ENCODE measurements around the gene PRR7. TPM values are rescaled to one million over a fixed set of nuclear protein-coding genes. Genes with fewer than 3 reads are reported as not detected.

PRR7 gene
- polyA plus RNA-seq, 1 donor from 2014 or later = 46.6 TPM

DNA sequence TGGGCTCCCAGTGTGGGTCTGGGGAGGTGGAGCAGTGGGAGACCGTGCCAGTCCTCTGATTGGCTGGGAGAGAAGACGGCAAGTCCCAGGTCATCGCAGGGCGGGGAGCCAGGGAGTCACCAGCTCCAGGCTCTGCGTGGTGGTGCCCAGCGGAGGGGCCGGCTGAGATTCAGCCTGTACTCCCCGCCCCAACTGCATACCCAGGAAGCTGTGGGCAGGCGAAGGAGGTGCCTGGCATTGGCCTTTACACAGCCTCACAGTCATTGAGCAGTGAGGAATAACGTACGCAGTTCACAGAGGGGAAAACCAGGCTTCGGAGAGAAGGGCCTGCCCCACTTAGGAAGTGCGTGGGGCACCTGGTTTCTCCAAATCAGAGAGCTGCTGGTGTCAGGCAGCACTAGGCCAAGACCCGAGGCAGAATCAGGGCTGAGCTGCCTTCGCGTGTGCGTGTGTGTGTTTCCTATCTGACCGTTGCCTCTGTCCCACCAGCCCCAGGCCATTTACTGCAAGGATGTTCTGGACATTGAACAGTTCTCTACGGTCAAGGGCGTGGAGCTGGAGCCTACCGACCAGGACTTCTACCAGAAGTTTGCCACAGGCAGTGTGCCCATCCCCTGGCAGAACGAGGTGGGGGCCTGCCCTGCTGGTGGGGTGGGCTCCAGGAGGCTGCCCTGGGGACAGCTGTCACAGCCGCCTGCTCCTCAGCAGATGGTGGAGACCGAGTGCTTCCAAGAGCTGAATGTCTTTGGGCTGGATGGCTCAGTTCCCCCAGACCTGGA, 6.2 kb upstream of the PRR7 start:
- Histone ChIP-seq H3K27me3 (ENCODE audit: insufficient read depth, low read depth, low read length) (no peaks in the 10 kb centered on the region), H3K27ac (ENCODE audit: low read length) (no peak overlapping the region), H3K4me3 (ENCODE audit: low read length) (no peak overlapping the region), H3K9ac (ENCODE audit: low read length) (no peak overlapping the region), H3K4me2 (ENCODE audit: low read length) (no peak overlapping the region), H2AFZ (ENCODE audit: low read depth, low read length) (no peak overlapping the region), H3K79me2 (replicated peaks; ENCODE audit: insufficient read depth, low read length) (no peaks in the 10 kb centered on the region), H3K36me3 (ENCODE audit: insufficient read depth, low read length) (no peaks in the 10 kb centered on the region), H3K9me3 (ENCODE audit: low read length) (no peaks in the 10 kb centered on the region), H4K20me1 (ENCODE audit: insufficient read depth) (no peaks in the 10 kb centered on the region), H3K9me2 (ENCODE audit: insufficient read depth, low read length) (no peaks in the 10 kb centered on the region), H3F3A (ENCODE audit: insufficient read depth, low read length, poor library complexity, severe bottlenecking) (no peaks in the 10 kb centered on the region)
- TF ChIP-seq, protein P1, sequence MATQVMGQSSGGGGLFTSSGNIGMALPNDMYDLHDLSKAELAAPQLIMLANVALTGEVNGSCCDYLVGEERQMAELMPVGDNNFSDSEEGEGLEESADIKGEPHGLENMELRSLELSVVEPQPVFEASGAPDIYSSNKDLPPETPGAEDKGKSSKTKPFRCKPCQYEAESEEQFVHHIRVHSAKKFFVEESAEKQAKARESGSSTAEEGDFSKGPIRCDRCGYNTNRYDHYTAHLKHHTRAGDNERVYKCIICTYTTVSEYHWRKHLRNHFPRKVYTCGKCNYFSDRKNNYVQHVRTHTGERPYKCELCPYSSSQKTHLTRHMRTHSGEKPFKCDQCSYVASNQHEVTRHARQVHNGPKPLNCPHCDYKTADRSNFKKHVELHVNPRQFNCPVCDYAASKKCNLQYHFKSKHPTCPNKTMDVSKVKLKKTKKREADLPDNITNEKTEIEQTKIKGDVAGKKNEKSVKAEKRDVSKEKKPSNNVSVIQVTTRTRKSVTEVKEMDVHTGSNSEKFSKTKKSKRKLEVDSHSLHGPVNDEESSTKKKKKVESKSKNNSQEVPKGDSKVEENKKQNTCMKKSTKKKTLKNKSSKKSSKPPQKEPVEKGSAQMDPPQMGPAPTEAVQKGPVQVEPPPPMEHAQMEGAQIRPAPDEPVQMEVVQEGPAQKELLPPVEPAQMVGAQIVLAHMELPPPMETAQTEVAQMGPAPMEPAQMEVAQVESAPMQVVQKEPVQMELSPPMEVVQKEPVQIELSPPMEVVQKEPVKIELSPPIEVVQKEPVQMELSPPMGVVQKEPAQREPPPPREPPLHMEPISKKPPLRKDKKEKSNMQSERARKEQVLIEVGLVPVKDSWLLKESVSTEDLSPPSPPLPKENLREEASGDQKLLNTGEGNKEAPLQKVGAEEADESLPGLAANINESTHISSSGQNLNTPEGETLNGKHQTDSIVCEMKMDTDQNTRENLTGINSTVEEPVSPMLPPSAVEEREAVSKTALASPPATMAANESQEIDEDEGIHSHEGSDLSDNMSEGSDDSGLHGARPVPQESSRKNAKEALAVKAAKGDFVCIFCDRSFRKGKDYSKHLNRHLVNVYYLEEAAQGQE (IDR thresholded peaks at IDR 0.05; ENCODE audit: borderline replicate concordance) = no peak
- TF ChIP-seq SMC3 (conservative IDR thresholded peaks at IDR 0.05; ENCODE audit: poor library complexity) = no peak
- TF ChIP-seq EZH2 (IDR thresholded peaks at IDR 0.05; ENCODE audit: borderline replicate concordance, insufficient read depth, low read length, poor library complexity, severe bottlenecking) = no peak
- TF ChIP-seq EP300 (conservative IDR thresholded peaks at IDR 0.05; ENCODE audit: poor library complexity, severe bottlenecking) = no peak
- no peak for TF ChIP-seq TAF1 (IDR thresholded peaks at IDR 0.05; ENCODE audit: low read depth)
- TF ChIP-seq RAD21 (conservative IDR thresholded peaks at IDR 0.05) = no peak
- no peak for TF ChIP-seq POLR2AphosphoS5 (IDR thresholded peaks at IDR 0.05)
- no peak for TF ChIP-seq MXI1 (conservative IDR thresholded peaks at IDR 0.05; ENCODE audit: poor library complexity, severe bottlenecking)
- TF ChIP-seq, protein P2, sequence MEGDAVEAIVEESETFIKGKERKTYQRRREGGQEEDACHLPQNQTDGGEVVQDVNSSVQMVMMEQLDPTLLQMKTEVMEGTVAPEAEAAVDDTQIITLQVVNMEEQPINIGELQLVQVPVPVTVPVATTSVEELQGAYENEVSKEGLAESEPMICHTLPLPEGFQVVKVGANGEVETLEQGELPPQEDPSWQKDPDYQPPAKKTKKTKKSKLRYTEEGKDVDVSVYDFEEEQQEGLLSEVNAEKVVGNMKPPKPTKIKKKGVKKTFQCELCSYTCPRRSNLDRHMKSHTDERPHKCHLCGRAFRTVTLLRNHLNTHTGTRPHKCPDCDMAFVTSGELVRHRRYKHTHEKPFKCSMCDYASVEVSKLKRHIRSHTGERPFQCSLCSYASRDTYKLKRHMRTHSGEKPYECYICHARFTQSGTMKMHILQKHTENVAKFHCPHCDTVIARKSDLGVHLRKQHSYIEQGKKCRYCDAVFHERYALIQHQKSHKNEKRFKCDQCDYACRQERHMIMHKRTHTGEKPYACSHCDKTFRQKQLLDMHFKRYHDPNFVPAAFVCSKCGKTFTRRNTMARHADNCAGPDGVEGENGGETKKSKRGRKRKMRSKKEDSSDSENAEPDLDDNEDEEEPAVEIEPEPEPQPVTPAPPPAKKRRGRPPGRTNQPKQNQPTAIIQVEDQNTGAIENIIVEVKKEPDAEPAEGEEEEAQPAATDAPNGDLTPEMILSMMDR (IDR thresholded peaks at IDR 0.05; ENCODE audit: poor library complexity, severe bottlenecking) = no peak

DNA sequence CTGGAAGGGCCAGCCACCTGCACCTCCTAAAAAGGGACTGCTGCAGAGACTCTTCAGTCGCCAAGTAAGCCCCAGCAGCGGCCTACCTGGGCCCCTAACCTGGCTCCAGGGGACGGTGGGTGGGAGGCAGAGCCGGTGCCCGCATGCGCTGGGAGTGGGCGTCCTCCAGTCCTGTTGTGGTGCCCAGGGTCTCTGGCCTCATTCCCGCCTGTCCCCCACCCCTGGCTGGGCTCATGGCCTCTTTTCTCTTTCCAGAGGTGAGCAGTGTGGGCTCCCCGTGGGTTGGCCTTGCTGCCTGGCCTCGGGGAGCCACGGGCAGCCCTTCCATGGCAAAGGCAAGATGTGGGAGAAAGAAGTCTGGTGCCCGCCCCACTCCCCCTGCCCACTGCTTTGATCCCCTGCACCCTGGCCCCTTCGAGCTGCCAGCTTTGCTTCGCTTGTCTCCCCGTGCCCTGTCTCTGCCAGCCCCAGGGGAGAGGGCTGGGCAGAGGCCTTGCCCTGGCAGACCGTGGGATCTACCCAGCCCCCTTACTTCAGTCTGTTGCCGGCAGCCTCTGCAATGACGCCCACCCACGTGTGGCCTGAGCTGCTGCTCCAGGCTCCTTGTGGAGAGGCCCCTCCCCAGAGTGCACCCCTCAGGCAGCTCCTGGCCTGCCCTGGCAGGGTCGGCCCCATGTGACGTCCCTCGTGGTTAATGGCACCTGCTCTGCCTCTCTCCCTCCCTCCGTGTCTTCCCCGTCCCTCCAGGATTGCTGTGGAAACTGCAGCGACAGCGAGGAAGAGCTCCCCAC, 5.4 kb upstream of the PRR7 start:
- H3K9ac ChIP-seq (ENCODE audit: low read length) = no peak overlapping the region
- no peaks in the 10 kb centered on the region for H3K27me3 ChIP-seq (ENCODE audit: insufficient read depth, low read depth, low read length)
- peaks cover 7% of the 10 kb centered on the region for H3K79me2 ChIP-seq (replicated peaks; ENCODE audit: insufficient read depth, low read length)
- H3K36me3 ChIP-seq (ENCODE audit: insufficient read depth, low read length) = no peaks in the 10 kb centered on the region
- H3K9me2 ChIP-seq (ENCODE audit: insufficient read depth, low read length) = no peaks in the 10 kb centered on the region
- TF ChIP-seq EP300 (conservative IDR thresholded peaks at IDR 0.05; ENCODE audit: poor library complexity, severe bottlenecking) (no peak), SMC3 (conservative IDR thresholded peaks at IDR 0.05; ENCODE audit: poor library complexity) (no peak), EZH2 (IDR thresholded peaks at IDR 0.05; ENCODE audit: borderline replicate concordance, insufficient read depth, low read length, poor library complexity, severe bottlenecking) (no peak), POLR2AphosphoS5 (IDR thresholded peaks at IDR 0.05) (no peak), TAF1 (IDR thresholded peaks at IDR 0.05; ENCODE audit: low read depth) (no peak), MXI1 (conservative IDR thresholded peaks at IDR 0.05; ENCODE audit: poor library complexity, severe bottlenecking) (no peak), RAD21 (conservative IDR thresholded peaks at IDR 0.05) (no peak)
- TF ChIP-seq, protein P2 (IDR thresholded peaks at IDR 0.05; ENCODE audit: poor library complexity, severe bottlenecking) = no peak
- TF ChIP-seq, protein P1 (IDR thresholded peaks at IDR 0.05; ENCODE audit: borderline replicate concordance) = no peak
- H3K9me3 ChIP-seq (ENCODE audit: low read length) = no peaks in the 10 kb centered on the region
- H3K4me2 ChIP-seq (ENCODE audit: low read length) = no peak overlapping the region
- H3F3A ChIP-seq (ENCODE audit: insufficient read depth, low read length, poor library complexity, severe bottlenecking) = no peaks in the 10 kb centered on the region
- no peaks in the 10 kb centered on the region for H4K20me1 ChIP-seq (ENCODE audit: insufficient read depth)
- no peak overlapping the region for H3K27ac ChIP-seq (ENCODE audit: low read length)
- H3K4me3 ChIP-seq (ENCODE audit: low read length) = no peak overlapping the region
- no peak overlapping the region for H2AFZ ChIP-seq (ENCODE audit: low read depth, low read length)
